Measurements from ENCODE around the gene SSR4.
A peak's percentile ranks its signal among the peaks of the same experiment; 100 is the strongest.
"Not testable (repeated sequence)": the region's sequence is repeated elsewhere in the genome, so short reads cannot be mapped to it uniquely, and the experiment has no call there.

SSR4 gene

GRCh38 chrX:153807976-153808375 lies 13.5 kb downstream of the SSR4 start:
- DNase-seq: no peak

GRCh38 chrX:153812220-153812619 lies 17.8 kb downstream of the SSR4 start:
- DNase-seq: no peak

- no peak for DNase-seq
Observed at GRCh38 chrX:153813161-153813560, 18.7 kb downstream of the SSR4 start.

- no peak for DNase-seq
Observed at GRCh38 chrX:153814591-153815315, 20.3 kb downstream of the SSR4 start.

GRCh38 chrX:153816831-153817690 lies 22.6 kb downstream of the SSR4 start:
- DNase-seq: no peak

- not testable (repeated sequence) for DNase-seq
Observed at GRCh38 chrX:153818064-153818463, 23.6 kb downstream of the SSR4 start.

- DNase-seq: peak; percentile 54
Observed at GRCh38 chrX:153818571-153819383, 24.3 kb downstream of the SSR4 start.

GRCh38 chrX:153819384-153820040 lies 25.0 kb downstream of the SSR4 start:
- no peak for DNase-seq

- peak; percentile 74 for DNase-seq
Observed at GRCh38 chrX:153820601-153821000, 26.1 kb downstream of the SSR4 start.

- no peak for DNase-seq
Observed at GRCh38 chrX:153821066-153821465, 26.6 kb downstream of the SSR4 start.

- DNase-seq: no peak
Observed at GRCh38 chrX:153824348-153824747, 29.9 kb downstream of the SSR4 start.

- no peak for DNase-seq
Observed at GRCh38 chrX:153825042-153825441, 30.6 kb downstream of the SSR4 start.

GRCh38 chrX:153827016-153827415 lies 32.5 kb downstream of the SSR4 start:
- DNase-seq: no peak

GRCh38 chrX:153827903-153828302 lies 33.4 kb downstream of the SSR4 start:
- no peak for DNase-seq

- no peak for DNase-seq
Observed at GRCh38 chrX:153828308-153828707, 33.8 kb downstream of the SSR4 start.

- DNase-seq: no peak
Observed at GRCh38 chrX:153828723-153829548, 34.5 kb downstream of the SSR4 start.

GRCh38 chrX:153829549-153829798 lies 35.0 kb downstream of the SSR4 start:
- DNase-seq: no peak

GRCh38 chrX:153829799-153830639 lies 35.6 kb downstream of the SSR4 start, which contains the start of gene PDZD4:
Gene PDZD4, minus strand, starts transcription at chrX:153830544. Its CDS starts 246 bp downstream, at chrX:153830298.
- DNase-seq: no peak

GRCh38 chrX:153830640-153831428 lies 36.4 kb downstream of the SSR4 start:
- DNase-seq: no peak

Measured in NCI-H2171 treated with DMSO at 0.1 percent for 48 hours (cell line).